Lower leg skin (tissue), 3 donors: Measurements from ENCODE around the gene ELAVL1.

Experiments
- POLR2A ChIP-seq, 2 donors: fragments of 450-650 bp; IDR thresholded peaks; one replicate each; pipeline ENCODE4 v1.6.1; 2016 to 2017; ENCODE audit warnings: antibody characterized with exemption in 2 of 2, mild to moderate bottlenecking in 1 of 2, moderate library complexity in 1 of 2
- TF ChIP-seq, protein P1 (sequence below), 3 donors: fragments of 450-650 bp; IDR thresholded peaks; one replicate each; pipeline ENCODE4 v1.5.1; 2016; ENCODE audit warnings: antibody characterized with exemption in 3 of 3, mild to moderate bottlenecking in 3 of 3, moderate library complexity in 2 of 3

GRCh38 chr19:7969555-7969939 is 35.9 kb downstream of the ELAVL1 start:
- TF ChIP-seq, protein P1, sequence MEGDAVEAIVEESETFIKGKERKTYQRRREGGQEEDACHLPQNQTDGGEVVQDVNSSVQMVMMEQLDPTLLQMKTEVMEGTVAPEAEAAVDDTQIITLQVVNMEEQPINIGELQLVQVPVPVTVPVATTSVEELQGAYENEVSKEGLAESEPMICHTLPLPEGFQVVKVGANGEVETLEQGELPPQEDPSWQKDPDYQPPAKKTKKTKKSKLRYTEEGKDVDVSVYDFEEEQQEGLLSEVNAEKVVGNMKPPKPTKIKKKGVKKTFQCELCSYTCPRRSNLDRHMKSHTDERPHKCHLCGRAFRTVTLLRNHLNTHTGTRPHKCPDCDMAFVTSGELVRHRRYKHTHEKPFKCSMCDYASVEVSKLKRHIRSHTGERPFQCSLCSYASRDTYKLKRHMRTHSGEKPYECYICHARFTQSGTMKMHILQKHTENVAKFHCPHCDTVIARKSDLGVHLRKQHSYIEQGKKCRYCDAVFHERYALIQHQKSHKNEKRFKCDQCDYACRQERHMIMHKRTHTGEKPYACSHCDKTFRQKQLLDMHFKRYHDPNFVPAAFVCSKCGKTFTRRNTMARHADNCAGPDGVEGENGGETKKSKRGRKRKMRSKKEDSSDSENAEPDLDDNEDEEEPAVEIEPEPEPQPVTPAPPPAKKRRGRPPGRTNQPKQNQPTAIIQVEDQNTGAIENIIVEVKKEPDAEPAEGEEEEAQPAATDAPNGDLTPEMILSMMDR (IDR thresholded peaks at IDR 0.05): no peak
- no peak for TF ChIP-seq POLR2A (IDR thresholded peaks at IDR 0.05)
